GM21717 (cell line): Measurements from ENCODE around the gene GARRE1.
"Not testable (repeated sequence)": the region's sequence is repeated elsewhere in the genome, so short reads cannot be mapped to it uniquely, and the experiment has no call there.

Source experiments
- ATAC-seq: cut with Tn5 transposase; IDR thresholded peaks from one replicate; pipeline ENCODE4 v1.9.1; 2021; ENCODE audit warnings: mild to moderate bottlenecking, moderate library complexity; ENCODE audit not compliant: unreplicated experiment

GARRE1 gene

DNA sequence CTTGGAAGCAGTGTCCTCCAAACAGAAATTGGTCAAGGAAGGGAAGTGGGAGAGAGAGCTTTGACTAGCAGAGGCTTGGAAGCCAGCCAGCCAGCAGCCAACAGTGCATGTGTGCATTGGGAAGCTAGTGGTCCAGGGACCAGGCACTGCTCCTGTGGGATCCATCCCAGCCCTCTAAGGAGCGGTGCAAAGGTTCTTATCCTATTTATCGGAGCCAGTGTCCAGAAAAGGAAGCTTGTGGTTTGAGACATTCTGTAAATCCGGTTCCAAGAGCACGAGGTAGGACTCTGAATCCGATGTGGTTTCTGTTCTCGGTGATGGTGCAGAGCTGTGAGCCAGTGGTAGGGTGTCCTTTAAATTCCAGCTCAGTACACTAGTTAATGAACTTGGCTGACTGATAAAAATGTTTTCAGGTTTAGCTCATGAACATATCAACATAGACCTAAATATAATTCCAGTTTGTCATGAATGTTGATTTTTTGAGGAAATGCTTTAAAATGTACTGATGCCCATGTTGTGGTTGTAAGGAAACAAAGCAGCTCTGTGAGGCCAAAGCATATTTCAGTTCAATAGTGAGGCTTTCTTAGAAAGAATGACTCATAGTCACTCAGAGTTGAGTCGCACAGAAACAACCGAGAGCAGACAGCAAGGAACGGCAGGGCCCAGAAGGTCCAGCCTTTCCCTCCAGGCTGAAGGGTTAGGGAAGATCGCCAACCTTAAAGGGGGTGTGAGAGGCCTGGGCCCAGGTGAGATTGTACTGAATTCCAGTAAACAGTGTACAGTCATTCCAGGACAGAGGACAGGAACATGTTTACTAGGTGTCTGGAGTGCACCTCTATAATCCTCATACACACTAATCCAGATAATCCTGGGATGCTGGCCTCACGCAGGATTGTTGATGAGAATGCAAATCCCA, 21.5 kb upstream of the GARRE1 start:
- no peak for ATAC-seq

DNA sequence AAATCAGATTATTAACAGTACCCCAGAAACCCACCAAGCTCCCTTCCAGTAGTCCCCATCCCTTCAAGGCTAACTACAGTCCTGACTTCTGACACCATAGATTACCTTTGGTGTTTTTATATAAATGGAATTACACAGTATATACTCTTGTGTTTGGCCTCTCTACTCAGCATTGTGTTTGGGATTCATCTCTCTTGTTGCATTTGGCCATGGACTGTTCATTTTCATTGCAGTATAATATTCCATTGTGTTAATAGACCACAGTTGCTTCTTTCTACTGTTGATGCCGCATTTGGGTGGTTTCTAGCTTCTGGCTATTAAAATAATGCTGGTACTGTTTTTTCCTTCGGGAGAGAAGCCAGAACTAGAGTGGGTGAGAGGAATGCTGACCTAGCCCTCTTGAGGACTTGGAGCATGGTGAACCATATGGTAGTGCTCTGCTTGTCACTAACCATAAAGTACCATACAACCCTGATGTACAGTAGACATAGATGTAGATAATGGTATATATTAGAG, 18.9 kb upstream of the GARRE1 start:
- ATAC-seq = no peak

DNA sequence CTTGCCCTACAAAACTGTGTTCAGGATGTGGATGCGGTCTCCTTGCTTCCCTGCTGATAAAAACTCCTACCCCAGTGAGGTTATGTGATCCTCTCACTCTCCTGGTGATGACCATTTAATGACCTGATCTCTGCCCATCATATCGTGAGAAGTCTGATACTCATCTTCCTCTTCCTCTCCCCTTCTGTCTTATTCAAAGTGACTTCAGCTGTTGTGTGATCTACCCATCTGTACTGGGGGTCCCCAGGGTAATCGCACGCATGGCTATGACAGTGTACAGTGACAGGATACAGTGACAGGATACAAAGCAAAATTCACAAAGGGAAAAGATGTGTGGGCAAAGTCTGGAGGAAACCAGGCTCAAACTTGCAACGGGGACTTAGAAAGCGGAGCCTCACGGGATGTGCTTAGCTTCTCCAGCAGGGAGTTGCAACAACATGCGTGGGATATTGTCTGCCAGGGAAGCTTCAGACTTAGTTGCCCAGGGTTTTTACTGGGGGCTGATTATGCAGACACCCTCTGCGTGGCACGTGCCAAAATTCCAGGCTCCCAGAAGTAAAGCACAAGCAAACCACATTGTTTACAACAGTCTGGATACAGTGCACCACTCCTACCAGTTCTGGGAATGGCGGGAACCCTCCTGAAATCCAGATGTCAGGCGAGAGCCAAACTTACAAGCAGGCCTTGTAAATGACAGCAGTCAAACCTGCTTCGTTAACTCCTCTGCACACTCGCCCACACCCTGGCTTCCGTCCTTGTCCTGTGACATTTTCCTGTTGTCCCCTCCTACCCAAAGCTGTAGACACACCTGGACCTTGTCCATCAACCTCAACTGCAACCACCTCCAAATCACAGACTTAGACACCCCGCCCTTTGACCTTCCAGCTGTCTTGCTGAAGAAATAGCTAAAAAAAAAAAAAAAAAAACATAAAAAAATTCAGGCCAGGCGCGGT, 18.0 kb upstream of the GARRE1 start:
- ATAC-seq = no peak

DNA sequence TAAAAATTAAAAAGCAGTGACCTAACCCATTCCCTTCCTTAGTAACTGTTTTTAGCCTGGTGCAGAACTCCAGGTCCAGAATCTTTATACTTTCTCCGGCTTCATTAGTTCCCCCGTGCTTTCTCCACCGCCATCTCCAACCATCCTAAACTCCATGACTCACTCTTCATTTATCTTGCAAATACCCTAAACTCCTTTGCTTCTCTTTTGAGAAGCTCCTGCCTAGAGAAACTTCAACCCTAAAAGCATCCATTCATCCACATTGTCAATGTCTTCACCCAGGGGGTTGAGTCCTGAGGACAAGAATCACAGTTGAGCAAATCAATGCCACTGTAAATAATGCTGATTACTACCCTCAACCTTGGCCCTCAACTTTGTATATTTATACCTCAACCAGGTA, 17.1 kb upstream of the GARRE1 start:
- ATAC-seq = no peak

DNA sequence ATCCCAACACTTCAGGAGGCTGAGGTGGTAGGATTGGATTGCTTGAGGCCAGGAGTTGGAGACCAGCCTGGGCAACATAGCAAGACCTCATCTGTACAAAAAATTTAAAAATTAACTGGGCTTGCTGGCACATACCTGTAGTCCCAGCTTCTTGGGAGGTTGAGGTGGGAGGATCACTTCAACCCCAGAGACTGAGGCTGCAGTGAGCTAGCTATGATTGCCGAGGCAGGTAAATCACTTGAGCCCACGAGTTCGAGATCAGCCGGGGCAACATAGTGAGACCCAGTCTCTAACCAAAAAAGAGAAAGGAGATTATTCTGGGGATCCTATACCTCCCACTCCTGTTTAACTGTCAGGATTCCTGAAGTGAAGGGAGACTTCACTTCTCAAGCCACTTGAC, 16.4 kb upstream of the GARRE1 start:
- no peak for ATAC-seq

DNA sequence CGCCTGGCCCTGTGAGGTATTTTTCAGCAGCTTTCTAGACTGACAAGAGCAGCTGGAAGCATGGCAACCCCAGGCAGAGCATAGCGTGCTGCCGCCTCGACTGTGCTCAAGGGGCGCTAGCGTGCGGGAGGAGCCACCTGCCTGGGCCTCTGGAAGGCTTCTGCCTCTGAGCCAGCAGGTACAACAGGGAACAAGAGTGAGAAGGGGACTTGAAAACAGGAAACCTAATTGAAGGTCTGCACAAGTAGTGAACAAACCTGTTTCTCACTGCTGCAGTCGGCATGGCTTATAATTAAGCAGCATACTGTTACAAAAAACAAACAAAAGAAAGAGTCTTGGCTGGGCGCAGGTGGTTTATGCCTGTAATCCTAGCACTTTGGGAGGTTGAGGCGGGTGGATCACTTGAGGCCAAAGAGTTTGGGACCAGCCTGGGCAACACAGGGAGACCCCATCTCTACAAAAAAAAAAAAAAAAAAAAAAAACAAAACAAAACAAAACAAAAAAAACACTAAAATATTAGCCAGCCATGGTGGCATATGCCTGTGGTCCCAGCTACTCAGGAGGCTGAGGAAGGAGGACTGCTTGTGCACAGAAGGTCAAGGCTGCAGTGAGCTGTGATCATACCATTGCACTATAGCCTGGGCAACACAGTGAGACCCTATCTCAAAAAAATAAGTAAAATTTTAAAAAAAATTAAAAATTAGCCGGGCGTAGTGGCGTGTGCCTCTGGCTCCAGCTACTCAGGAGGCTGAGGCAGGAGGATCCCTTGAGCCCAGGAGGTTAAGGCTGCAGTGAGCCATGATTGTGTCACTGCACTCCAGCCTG, 12.6 kb upstream of the GARRE1 start:
- ATAC-seq = no peak

DNA sequence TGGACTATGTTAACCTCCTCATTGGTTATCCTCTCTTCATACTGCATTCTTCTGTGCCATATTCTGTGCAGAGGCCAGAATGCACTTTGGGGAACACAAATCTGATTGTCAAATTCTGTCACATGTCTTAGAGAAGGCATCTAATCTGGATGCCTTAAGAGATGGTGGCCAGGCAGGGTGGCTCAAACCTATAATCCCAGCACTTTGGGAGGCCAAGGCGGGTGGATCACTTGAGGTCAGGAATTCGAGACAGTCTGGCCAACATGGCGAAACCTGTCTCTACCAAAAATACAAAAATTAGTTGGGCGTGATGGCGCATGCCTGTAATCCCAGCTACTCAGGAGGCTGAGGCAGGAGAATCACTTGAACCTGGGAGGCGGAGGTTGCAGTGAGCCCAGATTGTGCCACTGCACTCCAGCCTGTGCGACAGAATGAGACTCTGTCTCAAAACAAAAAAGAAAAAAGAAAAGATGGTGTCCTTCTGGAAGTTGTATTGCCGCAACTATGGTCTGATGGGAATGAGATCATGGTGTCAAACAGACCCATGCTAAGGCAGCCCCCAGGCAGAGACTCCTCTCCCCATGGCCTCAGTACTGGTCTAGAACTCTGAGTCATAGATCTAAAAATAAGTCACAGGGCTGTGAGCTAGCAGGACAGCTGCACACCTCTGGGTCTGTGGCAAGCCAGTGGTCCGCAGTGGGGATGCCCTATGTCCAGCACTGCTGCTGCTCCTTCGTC, 11.0 kb upstream of the GARRE1 start:
- not testable (repeated sequence) for ATAC-seq

DNA sequence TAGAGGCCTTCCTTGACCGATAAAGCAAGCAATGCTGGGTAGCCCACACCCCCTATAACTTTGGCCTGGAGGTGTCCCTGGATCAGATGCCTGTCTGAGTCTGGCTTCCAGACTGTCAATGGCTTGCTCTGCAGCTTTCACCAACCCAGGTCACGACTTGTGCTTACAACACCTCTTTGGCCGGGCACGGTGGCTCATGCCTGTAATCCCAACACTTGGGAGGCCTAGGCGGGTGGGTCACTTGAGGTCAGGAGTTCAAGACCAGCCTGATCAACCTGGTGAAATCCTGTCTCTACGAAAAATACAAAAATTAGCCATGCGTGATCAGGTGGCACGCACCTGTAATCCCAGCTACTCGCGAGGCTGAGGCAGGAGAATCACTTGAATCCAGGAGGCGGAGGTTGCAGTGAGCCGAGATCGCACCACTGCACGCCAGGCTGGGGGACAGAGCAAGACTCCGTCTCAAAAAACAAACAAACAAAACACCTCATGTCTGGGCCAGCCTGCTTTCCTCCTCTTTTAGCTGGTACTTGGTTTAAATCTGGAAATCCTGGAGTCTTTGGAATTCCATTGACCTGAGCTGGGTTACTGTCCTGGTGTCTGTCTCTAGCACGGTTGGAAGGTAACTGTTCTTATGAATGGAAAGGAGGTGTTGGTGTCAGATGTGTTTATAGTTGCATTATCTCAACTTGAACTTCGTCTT, 10.3 kb upstream of the GARRE1 start:
- no peak for ATAC-seq

DNA sequence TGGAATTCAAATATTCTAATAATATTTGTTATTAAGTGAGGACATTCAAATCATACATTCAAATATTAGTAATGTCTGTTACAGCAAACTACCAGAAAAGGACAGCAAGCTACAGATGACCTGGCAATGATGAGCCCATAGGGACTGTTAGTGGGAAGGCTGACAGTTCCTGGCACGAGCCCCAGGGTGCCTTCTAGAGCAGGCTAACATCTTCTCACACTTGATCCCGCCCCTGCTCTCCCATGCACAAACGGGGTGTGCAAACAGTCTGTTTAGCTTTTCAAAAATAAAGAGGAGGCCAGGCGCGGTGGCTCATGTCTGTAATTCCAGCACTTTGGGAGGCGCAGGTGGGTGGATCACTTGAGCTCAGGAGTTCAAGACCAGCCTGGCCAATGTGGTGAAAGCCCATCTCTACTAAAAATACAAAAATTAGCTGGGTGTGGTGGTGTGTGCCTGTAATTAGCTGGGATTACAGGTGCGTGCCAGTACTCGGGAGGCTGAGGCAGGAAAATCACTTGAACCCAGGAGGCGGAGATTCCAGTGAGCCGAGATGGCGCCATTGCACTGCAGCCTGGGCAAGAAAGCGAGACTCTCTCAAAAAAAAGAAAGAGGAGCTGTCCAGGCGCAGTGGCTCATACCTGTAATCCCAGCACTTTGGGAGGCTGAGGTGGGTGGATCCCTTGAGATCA, 9.6 kb upstream of the GARRE1 start:
- ATAC-seq = no peak

DNA sequence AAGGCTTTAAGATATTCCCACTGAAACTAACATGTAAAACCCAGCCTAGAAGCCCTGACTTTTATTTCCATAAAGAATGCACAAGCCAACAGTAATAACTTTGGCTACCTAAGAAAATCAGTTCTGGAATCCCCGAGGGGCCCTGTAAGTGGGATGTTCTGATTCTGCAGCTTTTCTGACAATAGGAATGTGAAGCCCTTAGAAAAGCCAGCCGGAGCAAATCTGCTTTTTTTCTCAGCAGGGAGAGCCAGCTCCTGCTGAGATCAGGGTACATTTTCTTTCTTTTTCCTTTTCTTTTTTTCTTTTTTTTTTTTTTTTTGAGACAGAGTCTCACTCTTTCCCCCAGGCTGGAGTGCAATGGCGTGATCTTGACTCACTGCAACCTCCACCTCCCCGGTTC, 8.0 kb upstream of the GARRE1 start:
- ATAC-seq = no peak

DNA sequence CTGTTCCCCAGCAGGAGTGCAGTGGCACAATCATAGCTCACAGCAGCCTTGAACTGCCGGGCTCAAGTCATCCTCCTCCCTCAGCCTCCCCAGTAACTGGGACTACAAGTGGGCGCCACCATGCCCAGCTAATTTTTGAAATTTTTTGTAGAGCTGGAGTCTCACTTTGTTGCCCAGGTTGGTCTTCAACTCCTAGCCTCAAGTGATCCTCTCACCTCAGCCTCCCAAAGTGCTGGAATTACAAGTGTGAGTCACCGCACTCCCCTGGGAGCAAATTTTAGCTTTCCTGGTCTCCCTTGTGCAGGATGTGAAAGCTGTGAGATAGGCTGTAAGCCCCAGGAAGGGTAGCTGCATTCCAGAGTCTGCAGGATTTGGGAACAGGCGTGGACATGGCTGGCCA, 5.4 kb upstream of the GARRE1 start:
- ATAC-seq = no peak

DNA sequence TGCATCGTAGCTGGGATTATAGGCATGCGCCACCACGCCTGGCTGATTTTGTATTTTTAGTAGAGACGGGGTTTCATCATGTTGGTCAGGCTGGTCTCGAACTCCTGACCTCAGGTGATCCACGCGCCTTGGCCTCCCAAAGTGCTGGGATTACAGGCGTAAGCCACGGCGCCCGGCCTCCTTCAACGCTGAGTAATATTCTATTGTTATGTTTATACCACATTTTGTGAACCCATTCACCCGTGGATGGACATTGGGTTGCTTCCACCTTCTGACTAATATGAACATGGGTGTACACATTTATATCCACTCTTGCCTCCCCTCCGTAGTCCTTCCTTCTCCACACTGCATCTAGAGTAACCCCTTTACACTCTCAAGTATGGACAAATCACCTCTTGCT, 1.2 kb upstream of the GARRE1 start:
- ATAC-seq = not testable (repeated sequence)

DNA sequence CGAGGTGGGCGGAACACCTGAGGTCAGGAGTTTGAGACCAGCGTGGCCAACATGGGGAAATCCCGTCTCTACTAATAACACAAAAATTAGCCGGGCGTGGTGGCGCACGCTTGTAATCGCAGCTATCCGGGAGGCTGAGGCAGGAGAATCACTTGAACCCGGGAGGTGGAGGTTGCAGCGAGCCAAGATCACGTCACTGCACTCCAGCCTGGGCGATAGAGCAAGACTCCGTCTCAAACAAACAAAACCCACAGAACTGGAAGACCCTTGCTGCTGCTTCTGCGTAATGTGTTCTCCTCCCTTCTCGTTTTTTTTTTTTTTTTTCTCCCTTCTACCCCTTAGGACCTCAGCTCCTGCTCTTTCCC, 691 bp upstream of the GARRE1 start:
- ATAC-seq = not testable (repeated sequence)

DNA sequence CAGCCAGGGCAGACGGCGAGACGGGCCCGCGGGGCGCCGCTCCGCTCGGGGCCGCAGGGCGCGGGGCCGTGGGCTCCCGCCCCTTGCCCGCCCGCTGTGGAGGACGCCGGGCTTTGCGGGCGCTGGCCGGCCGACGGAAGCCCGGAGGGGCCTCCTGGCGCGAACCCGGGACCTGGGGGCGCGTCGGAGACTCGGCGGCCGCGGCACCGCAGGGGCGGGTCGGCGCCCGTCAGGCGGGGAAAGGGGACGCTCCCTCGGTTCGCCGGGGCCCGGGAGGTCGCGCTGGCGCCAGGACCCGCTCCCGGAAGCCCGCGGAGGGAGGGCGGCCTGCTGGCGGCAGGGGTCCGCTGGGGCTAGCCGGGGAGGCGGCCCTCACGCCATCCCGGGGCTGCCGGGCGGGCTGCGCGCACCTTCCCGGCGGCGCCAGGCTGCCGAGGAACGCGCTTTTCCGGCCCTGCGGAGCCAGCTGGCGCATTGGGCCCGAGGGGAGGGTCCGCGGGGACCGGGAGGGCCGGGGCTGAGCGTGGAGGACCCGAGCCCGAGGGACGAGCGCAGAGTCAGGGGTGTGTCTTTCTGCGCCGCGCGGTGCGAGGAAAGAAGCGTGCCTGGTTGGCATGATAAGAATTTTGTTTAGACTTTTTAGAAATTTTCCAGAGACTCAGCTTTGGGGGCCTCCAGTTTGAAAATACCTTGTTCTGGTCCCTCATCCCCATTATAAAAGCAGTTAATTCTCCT, 511 bp downstream of the GARRE1 start:
- peak; percentile 46 for ATAC-seq

DNA sequence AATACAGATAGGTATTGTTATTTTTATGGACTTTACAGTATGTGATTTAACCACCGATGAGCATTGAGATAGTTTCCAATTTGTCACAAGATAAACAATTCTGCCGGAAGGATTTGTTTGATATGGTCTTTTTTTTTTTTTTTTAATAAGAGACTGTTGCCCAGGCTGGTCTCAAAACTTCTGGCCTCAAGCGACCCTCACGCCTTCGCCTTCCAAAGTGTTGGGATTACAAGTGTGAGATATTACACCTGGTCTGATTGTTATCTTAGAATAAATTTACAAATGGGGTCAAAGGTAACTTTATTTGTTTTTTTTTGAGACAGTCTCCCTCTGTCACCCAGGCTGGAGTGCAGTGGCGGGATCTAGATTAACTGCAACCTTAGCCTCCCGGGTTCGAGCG, 1.2 kb downstream of the GARRE1 start:
- no peak for ATAC-seq

DNA sequence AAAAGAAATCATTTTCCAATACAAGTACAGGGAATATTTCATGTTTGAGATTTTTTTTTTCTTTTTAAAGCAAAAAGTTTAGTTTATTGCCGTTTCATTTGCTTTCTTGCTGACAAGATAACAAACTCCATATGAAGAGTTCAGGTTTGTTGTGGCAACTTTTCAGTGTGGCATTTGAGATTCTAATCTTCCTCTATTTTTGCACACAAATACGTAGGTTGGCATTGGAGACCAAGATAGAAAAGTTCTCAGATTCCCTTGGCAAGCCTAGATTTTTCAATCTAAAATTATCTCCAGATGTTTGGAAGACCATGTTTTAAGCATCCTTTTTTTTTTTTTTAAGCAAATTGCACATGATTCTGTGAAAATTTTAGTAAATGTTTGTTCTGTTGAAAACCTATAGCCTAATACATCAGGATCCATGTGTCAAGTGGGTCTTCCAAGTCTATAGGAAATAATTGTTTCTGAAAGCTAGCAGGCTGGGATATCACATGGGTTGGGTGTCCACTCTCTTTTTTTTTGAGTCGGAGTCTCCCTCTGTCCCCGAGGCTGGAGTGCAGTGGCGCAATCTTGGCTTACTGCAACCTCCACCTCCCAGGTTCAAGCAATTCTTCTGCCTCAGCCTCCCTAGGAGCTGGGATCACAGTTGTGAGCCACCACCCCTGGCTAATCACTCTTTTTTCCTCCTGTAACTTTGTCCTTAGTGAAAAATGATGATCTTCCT, 2.6 kb downstream of the GARRE1 start:
- no peak for ATAC-seq

DNA sequence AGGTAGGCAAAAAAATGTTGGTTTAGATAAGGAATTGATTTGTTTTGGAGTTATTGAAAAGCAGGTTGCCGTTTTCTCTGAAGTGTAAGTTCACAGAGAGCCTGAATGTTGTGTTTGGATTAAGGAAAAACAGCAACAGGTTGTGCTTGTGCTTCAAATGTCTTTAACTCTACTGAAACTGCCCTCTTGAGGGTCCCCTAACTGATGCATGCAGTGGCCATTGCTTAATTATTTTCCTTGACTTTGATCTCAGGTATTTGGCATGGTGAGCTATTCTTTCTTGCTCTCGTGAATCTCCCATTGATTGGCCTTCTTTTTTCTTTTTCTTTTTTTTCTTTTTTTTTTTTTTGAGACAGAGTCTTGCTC, 3.2 kb downstream of the GARRE1 start:
- no peak for ATAC-seq
